ENCODE data around the gene BANF1. TPM values are rescaled to one million over a fixed set of nuclear protein-coding genes. Genes with fewer than 3 reads are reported as not detected.

BANF1 gene
- total RNA-seq, 2 donors from 2014 or later: 242 to 310 TPM

DNA sequence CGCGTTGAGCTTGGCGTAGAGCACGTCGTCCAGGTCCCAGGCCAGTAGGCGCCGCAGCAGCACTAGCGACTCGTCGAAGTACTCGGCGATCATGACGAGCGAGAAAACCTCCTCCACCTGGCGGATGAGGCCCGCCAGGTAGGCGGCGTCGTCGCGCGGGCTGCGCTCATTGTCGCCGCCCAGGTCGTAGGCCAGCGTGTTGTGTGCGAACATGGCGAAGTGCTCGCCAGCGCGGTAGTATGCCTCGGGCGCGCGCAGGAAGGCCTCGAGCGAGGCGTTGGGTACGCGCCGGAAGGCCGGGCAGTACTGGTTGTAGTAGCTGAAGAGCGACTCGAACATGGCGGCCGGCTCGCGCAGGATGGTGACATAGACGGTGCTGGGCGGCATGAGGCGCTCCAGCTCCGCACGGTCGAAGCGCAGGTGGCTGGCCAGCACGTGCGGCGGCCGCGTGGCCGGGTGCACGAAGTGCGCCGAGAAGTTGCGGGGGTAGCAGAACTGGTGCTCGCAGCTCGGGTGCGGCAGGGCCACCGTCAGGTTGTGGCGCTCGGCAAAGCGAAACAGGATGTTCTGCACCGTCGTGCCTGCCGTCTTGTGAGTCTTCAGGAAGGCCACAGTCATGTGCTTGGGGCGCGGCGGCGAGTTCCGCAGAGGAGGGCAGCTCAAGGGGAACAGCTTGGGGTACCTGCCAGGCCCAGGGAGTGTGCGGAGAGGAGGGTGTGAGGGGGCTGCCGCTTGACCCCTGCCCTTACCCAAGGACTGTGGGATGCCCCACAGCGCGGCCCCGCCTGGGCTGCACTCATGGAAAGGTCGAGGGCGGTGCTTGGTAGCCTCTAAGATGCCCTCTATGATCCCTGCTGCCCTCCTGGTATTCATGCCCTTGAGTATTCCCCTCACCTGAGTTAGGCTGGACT is 40.9 kb downstream of the BANF1 start:
- H3K27ac Mint-ChIP-seq: no peak overlapping the region

DNA sequence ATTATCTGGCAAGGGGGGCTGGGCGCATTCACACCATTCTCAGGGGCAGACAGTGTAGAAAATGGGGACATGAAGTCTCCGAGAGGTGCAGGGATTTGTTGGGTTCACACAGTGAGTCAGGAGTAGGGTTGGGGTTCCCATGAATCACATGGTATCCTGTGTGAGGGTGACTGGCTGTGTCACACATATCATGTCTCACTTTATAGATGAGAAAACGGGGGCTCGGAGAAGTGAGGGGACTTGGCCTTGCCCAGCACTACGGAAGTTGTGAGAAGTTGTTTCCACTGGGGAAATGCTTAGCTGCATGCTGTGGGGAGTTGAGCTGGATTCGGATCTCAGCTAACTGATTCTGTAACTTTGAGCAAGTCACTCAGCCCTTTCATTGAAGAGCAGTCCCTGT is 42.5 kb downstream of the BANF1 start:
- DNase-seq (ENCODE audit: low spot score in 2 of 2) (peak in 1 of 2 donors; percentile 18), ATAC-seq (peak; percentile 64 to 70)
- no peaks in the 10 kb centered on the region for H3K36me3 Mint-ChIP-seq
- H3K27ac Mint-ChIP-seq: peak overlapping the region in 1 of 2 donors; percentile 2
- no peaks in the 10 kb centered on the region for H3K9me3 Mint-ChIP-seq

More for the DNA sequence above, 40.9 kb downstream of the BANF1 start:
- Mint-ChIP-seq H3K36me3 (no peaks in the 10 kb centered on the region), H3K9me3 (no peaks in the 10 kb centered on the region)
- DNase-seq (ENCODE audit: low spot score in 2 of 2): no peak
- ATAC-seq: no peak

- H3K36me3 Mint-ChIP-seq: no peaks in the 10 kb centered on the region
- no peaks in the 10 kb centered on the region for H3K9me3 Mint-ChIP-seq
- DNase-seq (ENCODE audit: low spot score in 2 of 2) (peak; percentile 72 to 93), ATAC-seq (peak; percentile 92 to 94)
- H3K27ac Mint-ChIP-seq: peak overlapping the region in 1 of 2 donors; percentile 2
Observed at GRCh38 chr11:66045177-66045639, 42.9 kb downstream of the BANF1 start.

GRCh38 chr11:66046901-66047300 is 44.6 kb downstream of the BANF1 start:
- H3K36me3 Mint-ChIP-seq: no peaks in the 10 kb centered on the region
- H3K9me3 Mint-ChIP-seq: no peaks in the 10 kb centered on the region
- no peak overlapping the region for H3K27ac Mint-ChIP-seq
- DNase-seq (ENCODE audit: low spot score in 2 of 2): no peak
- no peak for ATAC-seq

- H3K27ac Mint-ChIP-seq: no peak overlapping the region
- no peaks in the 10 kb centered on the region for H3K9me3 Mint-ChIP-seq
- peaks cover 8% of the 10 kb centered on the region in 2 donors for H3K36me3 Mint-ChIP-seq
Observed at GRCh38 chr11:66047541-66048365, 45.5 kb downstream of the BANF1 start.

DNA sequence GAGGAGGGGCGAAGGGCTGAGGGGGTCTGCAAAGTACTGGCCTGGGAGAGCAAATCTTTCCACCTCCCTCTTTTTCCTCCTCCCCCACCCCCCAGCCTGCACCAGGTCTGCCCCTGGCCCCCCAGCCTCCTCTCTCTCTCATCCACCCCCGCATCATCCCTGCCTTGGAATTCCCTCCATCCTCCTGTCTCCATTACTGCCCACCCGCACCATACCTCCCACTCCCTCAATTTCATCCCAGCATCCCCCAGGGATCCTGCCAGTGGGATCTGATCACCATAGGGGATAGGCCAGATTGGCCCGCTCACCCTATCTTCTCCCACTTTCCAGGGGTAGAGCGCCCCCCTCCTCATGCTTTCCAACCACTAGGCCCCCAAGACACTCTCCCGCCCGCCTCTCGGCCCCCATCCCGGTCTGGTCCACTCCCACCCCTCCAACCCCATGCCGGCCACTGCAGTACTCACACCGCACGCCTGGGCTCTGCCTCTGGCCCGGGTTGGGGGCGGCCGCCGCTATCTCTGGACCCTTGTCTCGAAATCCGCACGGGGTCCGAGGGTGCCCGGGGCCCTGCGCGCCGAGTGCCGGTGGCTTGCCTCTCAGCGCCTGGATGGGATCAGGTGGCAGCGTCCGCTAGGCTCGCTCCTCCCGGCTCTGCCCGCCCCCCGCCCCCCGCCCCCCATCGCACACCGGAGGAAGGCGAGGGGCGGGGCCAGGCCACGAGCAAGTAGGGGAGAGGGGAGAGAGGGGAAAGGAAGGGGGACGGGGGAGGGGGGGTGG is 46.4 kb downstream of the BANF1 start, which contains the start of gene GAL3ST3:
TSS of gene GAL3ST3 (minus strand) at position 615 of the 777 bp plus-strand sequence. CDS start 3,746 bp downstream, outside the sequence.
- H3K36me3 Mint-ChIP-seq: peaks cover 15 to 16% of the 10 kb centered on the region in 2 donors
- DNase-seq (ENCODE audit: low spot score in 2 of 2) (no peak), ATAC-seq (no peak)
- H3K9me3 Mint-ChIP-seq: no peaks in the 10 kb centered on the region
- no peak within 1 kb of the TSS for H3K27ac Mint-ChIP-seq

More at GRCh38 chr11:66047541-66048365, 45.5 kb downstream of the BANF1 start:
- ATAC-seq (no peak), DNase-seq (ENCODE audit: low spot score in 2 of 2) (no peak)

- DNase-seq (ENCODE audit: low spot score in 2 of 2): no peak
- Mint-ChIP-seq H3K9me3 (no peaks in the 10 kb centered on the region), H3K36me3 (peaks cover 20 to 30% of the 10 kb centered on the region in 2 donors), H3K27ac (peak overlapping the region; percentile 92 to 97)
- ATAC-seq: no peak
Observed at GRCh38 chr11:66050581-66051231, 48.4 kb downstream of the BANF1 start.

DNA sequence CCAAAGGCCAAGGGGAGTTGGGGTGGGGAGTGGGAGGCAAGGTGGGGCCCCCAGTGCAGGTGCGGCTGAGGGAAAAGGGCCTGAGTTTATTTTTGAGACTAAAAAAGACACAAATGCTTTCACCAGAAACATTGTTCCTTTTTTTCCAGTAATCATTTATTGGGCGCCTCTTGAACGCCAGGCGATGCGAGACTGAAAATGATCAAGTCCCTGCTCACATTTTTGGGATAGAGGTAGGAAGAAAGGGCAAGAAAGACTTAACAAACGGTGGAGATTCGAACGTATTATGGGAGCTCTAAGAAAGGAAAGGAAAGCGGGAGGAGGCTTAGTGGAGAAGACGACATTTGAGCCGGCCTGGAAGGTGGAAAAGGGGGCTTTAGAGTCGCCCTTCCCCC is 49.1 kb downstream of the BANF1 start:
- peaks cover 20 to 34% of the 10 kb centered on the region in 2 donors for H3K36me3 Mint-ChIP-seq
- peak overlapping the region; percentile 92 to 97 for H3K27ac Mint-ChIP-seq
- DNase-seq (ENCODE audit: low spot score in 2 of 2) (no peak), ATAC-seq (no peak)
- H3K9me3 Mint-ChIP-seq: no peaks in the 10 kb centered on the region

- ATAC-seq (peak; percentile 99), DNase-seq (ENCODE audit: low spot score in 2 of 2) (peak; percentile 94 to 99)
- H3K27ac Mint-ChIP-seq: peak within 1 kb of the TSS; percentile 92 to 100
- peaks cover 21 to 39% of the 10 kb centered on the region in 2 donors for H3K36me3 Mint-ChIP-seq
- H3K9me3 Mint-ChIP-seq: no peaks in the 10 kb centered on the region
Observed at GRCh38 chr11:66051766-66052663, 49.7 kb downstream of the BANF1 start, which contains the start of gene SF3B2. Gene SF3B2 (plus strand): TSS chr11:66052364. CDS start chr11:66052385, 21 bp downstream.

DNA sequence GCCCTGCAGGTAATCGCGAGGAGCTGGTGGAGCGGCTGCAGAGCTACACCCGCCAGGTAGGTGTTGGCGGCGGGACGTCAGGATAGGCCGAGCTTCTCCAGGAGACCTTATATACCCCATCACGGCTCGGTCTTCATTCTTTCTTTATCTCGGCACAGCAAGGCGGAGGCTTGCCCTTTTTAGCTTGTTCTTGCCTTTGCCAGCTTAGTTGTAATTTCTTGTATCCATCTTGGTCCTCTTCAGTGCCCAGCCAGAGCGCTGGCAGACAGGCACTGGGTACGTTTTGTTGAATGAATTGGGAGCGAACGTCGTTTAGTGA is 50.3 kb downstream of the BANF1 start:
- H3K27ac Mint-ChIP-seq: peak overlapping the region; percentile 92 to 100
- DNase-seq (ENCODE audit: low spot score in 2 of 2): no peak
- no peak for ATAC-seq
- H3K9me3 Mint-ChIP-seq: no peaks in the 10 kb centered on the region
- H3K36me3 Mint-ChIP-seq: peaks cover 26 to 44% of the 10 kb centered on the region in 2 donors

Other genes starting within 250 kb of the BANF1 start
- gene AP5B1, start 221.5 kb upstream of the BANF1 start, total RNA-seq: 10 to 100 TPM; 10.6 to 25.9 TPM
- 1 to 10 TPM in 1 of 2 donors, not detected in 1; 1.6 TPM for gene OVOL1, start 215.4 kb upstream of the BANF1 start, total RNA-seq
- 1 to 10 TPM; 3.8 to 5.0 TPM for gene SNX32, start 168.5 kb upstream of the BANF1 start, total RNA-seq
- gene CFL1, start 144.3 kb upstream of the BANF1 start, total RNA-seq: 1,000 to 10,000 TPM in 1 of 2 donors, 100 to 1,000 TPM in 1; 855 to 1,265 TPM
- 10 to 100 TPM; 63.9 to 64.0 TPM for gene MUS81, start 142.1 kb upstream of the BANF1 start, total RNA-seq
- 10 to 100 TPM; 15.2 to 41.8 TPM for gene EFEMP2, start 129.7 kb upstream of the BANF1 start, total RNA-seq
- gene CTSW, start 122.7 kb upstream of the BANF1 start, total RNA-seq: 10 to 100 TPM in 1 of 2 donors, 1 to 10 TPM in 1; 2.2 to 16.8 TPM
- gene FIBP, start 114.0 kb upstream of the BANF1 start, total RNA-seq: 100 to 1,000 TPM in 1 of 2 donors, 10 to 100 TPM in 1; 69.4 to 101 TPM
- 10 to 100 TPM; 29.4 to 37.2 TPM for gene CCDC85B, start 111.8 kb upstream of the BANF1 start, total RNA-seq
- 1 to 10 TPM; 7.4 to 9.5 TPM for gene FOSL1, start 102.1 kb upstream of the BANF1 start, total RNA-seq
- 10 to 100 TPM; 17.6 to 28.6 TPM for gene C11orf68, start 83.4 kb upstream of the BANF1 start, total RNA-seq
- gene DRAP1, start 83.1 kb upstream of the BANF1 start, total RNA-seq: 100 to 1,000 TPM; 110 to 167 TPM
- not detected for gene TSGA10IP, start 57.0 kb upstream of the BANF1 start, total RNA-seq
- gene SART1, start 40.8 kb upstream of the BANF1 start, total RNA-seq: 10 to 100 TPM; 53.1 to 60.2 TPM
- gene EIF1AD, start 346 bp upstream of the BANF1 start, total RNA-seq: 10 to 100 TPM; 47.5 to 86.8 TPM
- under 1 TPM in 1 of 2 donors, not detected in 1; 0.43 TPM for gene CST6, start 9.5 kb downstream of the BANF1 start, total RNA-seq
- under 1 TPM in 1 of 2 donors, not detected in 1; 0.80 TPM for gene CATSPER1, start 24.0 kb downstream of the BANF1 start, total RNA-seq
- 1 to 10 TPM in 1 of 2 donors, under 1 TPM in 1; 0.14 to 1.1 TPM for gene GAL3ST3, start 46.7 kb downstream of the BANF1 start, total RNA-seq
- gene SF3B2, start 49.9 kb downstream of the BANF1 start, total RNA-seq: 100 to 1,000 TPM; 236 to 246 TPM
- gene PACS1, start 67.8 kb downstream of the BANF1 start, total RNA-seq: 100 to 1,000 TPM; 124 TPM